Duodenal mucosa (tissue), 2 donors: ENCODE results near the gene INSIG1.

Experiments used
- H3K27ac ChIP-seq: one replicate; pipeline ENCODE4 v1.7.0; 2013; ENCODE audit warnings: low read depth, low read length
- H3K27me3 ChIP-seq, 2 donors: one replicate each; pipeline ENCODE4 v1.7.0; 2013; ENCODE audit warnings: low read length in 2 of 2, control low read depth in 1 of 2; ENCODE audit not compliant: insufficient read depth in 2 of 2, control insufficient read depth in 1 of 2
- H3K36me3 ChIP-seq, 2 donors: one replicate each; pipeline ENCODE4 v1.7.0; 2013; ENCODE audit warnings: low read length in 2 of 2, control low read depth in 1 of 2; ENCODE audit not compliant: insufficient read depth in 2 of 2, control insufficient read depth in 1 of 2
- H3K4me1 ChIP-seq, 2 donors: one replicate each; pipeline ENCODE4 v1.7.0; 2013; ENCODE audit warnings: low read length in 2 of 2, control low read depth in 1 of 2; ENCODE audit not compliant: insufficient read depth in 2 of 2, control insufficient read depth in 1 of 2
- H3K4me3 ChIP-seq, 2 donors: one replicate each; pipeline ENCODE4 v1.7.0; 2013; ENCODE audit warnings: low read length in 2 of 2, low read depth in 1 of 2
- H3K9ac ChIP-seq, 2 donors: one replicate each; pipeline ENCODE4 v1.7.0; 2013; ENCODE audit warnings: low read length in 2 of 2, low read depth in 1 of 2
- H3K9me3 ChIP-seq, 2 donors: one replicate each; pipeline ENCODE4 v1.7.0; 2013; ENCODE audit warnings: low read length in 2 of 2, control low read depth in 1 of 2; ENCODE audit not compliant: control insufficient read depth in 1 of 2

Gene INSIG1

DNA sequence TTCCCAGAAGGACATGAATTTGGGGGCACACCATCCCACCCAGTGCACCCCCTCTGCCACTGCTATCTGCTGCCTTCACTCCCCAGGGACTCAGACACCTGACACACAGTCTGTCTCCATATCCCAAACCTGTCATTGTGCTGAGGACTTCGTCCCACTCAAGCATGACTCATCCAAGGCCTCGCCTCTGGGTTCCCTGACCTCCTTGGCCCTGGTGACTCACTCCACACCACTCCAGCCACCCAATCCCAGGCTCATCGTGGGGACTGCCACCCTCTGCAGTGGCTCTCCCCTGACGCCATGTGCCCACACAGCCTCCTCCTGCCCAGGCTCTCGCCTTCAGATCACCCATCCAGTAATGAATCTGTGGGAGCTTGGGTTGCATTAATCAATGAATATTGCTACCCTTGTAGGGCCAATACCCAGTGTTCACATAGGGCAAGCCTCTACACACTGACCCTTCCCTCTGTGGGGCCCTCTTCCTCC, 6.6 kb upstream of the INSIG1 start:
- H3K4me1 ChIP-seq: peaks cover 5 to 10% of the 10 kb centered on the region in 2 donors
- no peaks in the 10 kb centered on the region for H3K36me3 ChIP-seq
- H3K27me3 ChIP-seq: peaks cover 0 to 3% of the 10 kb centered on the region in 2 donors
- no peak overlapping the region for H3K9ac ChIP-seq
- no peak overlapping the region for H3K27ac ChIP-seq
- H3K9me3 ChIP-seq: no peaks in the 10 kb centered on the region
- no peak overlapping the region for H3K4me3 ChIP-seq

DNA sequence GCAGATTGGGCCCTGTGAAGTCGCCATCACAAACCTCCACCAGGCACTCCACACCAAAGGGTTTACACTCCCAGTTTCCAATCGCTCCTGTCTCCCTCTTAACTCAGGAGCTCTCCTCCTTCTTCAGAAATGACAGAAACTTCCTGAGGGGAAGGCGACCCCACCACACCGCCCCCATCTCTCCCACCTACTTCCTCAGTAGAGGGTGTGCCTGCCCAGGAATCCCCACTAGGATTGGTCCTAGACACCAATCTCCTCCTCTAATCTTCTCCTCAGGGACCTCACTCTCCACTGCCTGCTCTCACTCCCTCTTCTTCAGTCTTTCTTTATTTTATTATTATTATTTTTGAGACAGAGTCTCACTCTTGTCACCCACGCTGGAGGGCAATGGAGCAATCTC, 5.9 kb upstream of the INSIG1 start:
- no peak overlapping the region for H3K9ac ChIP-seq
- H3K4me1 ChIP-seq: peaks cover 7 to 16% of the 10 kb centered on the region in 2 donors
- no peaks in the 10 kb centered on the region for H3K9me3 ChIP-seq
- no peak overlapping the region for H3K27ac ChIP-seq
- H3K4me3 ChIP-seq: no peak overlapping the region
- H3K27me3 ChIP-seq: peaks cover 0 to 3% of the 10 kb centered on the region in 2 donors
- H3K36me3 ChIP-seq: no peaks in the 10 kb centered on the region

DNA sequence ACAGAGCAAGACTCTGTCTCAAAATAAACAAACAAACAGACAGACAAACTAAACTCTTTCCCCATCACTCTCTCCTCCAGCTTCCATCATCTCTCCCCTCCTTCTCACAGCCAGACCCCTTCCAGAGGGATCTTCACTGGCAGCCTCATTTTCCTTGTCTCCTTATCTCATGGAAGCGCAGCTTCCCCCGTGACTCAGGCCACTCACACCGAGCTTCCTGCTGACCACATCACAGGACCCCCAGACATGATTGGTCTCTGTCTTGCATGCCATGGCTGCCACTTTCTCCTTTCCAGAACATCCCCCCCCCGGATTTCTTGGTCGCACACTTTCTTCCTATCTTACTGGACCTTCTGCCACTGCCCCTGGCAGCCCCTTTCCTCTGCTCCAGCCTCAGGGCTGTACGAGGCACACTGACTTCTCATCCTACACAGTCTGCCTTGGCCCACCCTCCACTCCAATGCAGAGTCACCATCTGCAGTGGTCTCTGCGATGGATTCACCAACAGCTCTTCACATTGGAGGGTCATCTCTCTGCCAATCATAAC, 4.9 kb upstream of the INSIG1 start:
- Histone ChIP-seq H3K9ac (no peak overlapping the region), H3K36me3 (no peaks in the 10 kb centered on the region)

DNA sequence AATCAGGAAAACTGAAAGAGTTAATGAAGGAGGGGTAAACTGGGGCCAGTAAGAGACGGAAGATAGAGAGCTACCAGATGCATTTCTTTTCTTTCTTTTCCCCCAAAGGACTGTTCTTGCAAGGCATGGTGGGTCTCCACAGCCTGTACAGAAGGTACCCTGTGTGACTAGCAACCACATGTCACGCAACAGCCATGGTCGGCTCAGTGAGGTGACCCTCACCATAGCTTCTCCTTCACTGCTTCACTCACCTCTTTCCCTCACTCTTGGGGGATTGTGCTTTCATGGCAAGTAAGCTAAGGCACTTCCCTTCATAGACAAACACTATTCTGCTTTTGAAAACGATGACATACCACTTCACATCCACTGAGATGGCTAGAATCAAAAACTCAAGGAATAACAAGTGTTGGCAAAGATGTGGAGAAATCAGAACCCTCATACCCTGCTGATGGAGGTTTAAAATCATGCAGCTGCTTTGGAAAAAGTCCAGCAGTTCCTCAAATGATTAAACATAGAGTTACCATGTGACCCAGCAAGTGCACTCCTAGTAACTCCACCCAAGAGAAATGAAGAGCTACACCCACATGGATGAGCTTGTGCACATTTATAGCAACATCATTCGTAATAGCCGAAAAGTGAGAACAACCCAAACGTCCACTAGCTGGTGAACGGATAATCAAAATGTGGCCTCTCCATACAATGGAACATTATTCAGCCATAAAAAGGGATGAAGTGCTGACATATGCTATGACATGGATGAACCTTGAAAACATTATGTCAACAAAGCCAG, 3.8 kb upstream of the INSIG1 start:
- no peaks in the 10 kb centered on the region for H3K36me3 ChIP-seq
- H3K27ac ChIP-seq: no peak overlapping the region
- H3K4me3 ChIP-seq: no peak overlapping the region
- no peaks in the 10 kb centered on the region for H3K27me3 ChIP-seq
- no peak overlapping the region for H3K9ac ChIP-seq
- no peaks in the 10 kb centered on the region for H3K9me3 ChIP-seq
- peaks cover 8 to 19% of the 10 kb centered on the region in 2 donors for H3K4me1 ChIP-seq

More for the DNA sequence above, 4.9 kb upstream of the INSIG1 start:
- Histone ChIP-seq H3K27ac (no peak overlapping the region), H3K4me1 (peaks cover 8 to 19% of the 10 kb centered on the region in 2 donors), H3K27me3 (peaks cover 0 to 2% of the 10 kb centered on the region in 2 donors), H3K4me3 (no peak overlapping the region), H3K9me3 (no peaks in the 10 kb centered on the region)

DNA sequence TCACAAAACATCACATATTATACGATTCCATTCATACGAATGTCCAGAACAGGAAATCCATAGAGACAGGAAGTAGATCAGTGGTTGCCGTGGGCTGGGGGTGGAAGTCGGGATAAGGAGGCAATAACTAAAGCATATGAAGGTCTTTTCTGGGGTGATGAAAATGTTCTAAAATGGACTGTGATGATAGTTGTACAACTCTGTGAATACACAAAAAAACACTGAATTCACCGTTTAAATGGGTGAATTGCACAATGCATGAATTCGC, 3.2 kb upstream of the INSIG1 start:
- Histone ChIP-seq H3K9me3 (no peaks in the 10 kb centered on the region), H3K27me3 (no peaks in the 10 kb centered on the region), H3K27ac (no peak overlapping the region), H3K4me3 (no peak overlapping the region), H3K36me3 (no peaks in the 10 kb centered on the region), H3K4me1 (peaks cover 13 to 23% of the 10 kb centered on the region in 2 donors), H3K9ac (no peak overlapping the region)

DNA sequence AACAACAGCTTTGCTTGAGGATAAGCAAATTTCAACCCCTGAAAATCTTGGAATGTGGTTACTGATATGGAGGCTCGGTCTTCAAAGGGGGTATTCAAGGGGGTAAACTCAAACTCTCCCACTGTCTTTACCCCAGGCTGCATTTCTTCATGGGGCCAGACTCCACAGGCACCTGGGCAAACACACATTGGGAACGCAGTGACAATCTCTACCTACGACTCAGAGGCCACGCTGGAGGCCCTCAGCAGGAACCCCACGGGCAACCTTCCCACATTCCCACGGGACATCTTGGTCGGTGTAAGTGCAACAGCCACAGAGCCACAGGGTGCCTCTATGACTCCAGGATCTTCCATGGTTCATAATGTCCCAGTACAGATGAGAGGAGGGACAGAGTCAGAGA, 2.2 kb upstream of the INSIG1 start:
- Histone ChIP-seq H3K27ac (no peak overlapping the region), H3K9me3 (no peaks in the 10 kb centered on the region), H3K4me3 (no peak overlapping the region), H3K9ac (no peak overlapping the region), H3K36me3 (no peaks in the 10 kb centered on the region), H3K27me3 (no peaks in the 10 kb centered on the region), H3K4me1 (peaks cover 23 to 34% of the 10 kb centered on the region in 2 donors)

DNA sequence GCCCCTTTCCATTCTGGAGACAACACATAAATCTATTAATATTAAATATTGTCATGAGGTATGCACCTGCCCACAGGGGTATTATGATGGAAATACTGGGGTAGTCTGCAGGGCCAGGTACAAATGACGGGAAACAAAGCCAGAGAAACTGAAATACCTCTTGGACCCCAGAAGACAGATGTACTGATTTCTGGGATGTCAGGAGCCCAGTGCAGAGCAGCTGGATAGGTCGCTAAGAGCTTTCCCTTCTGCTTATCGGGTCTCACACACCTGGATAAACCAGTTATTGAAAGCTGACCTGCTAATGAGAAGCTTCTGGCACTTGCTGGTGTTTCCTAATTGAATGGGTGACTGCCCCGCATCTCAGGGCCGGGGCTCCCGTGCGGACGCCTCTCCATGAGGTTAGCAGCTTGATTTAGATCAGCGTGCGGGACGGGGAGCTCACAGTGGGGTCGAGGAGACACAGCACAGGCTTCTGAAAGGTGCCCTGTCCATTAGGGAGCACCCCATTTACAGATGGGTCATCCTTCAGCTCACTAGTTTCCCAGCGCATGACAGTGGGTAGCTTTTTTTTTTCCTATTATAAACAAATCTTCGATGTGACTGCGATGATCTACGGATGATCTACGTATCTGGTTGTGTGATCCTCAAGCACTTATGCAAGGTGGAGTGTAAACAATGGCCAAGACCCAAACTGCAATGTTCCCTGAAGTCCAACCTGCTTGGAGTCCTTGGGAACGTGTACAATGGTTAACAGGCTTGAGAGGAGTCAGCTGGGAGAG, 1.5 kb upstream of the INSIG1 start:
- Histone ChIP-seq H3K4me3 (peak overlapping the region; percentile 72 to 80), H3K4me1 (peaks cover 26 to 33% of the 10 kb centered on the region in 2 donors), H3K27me3 (no peaks in the 10 kb centered on the region), H3K9ac (peak overlapping the region; percentile 78 to 92), H3K9me3 (no peaks in the 10 kb centered on the region), H3K36me3 (peaks cover 0 to 7% of the 10 kb centered on the region in 2 donors), H3K27ac (peak overlapping the region; percentile 64)

DNA sequence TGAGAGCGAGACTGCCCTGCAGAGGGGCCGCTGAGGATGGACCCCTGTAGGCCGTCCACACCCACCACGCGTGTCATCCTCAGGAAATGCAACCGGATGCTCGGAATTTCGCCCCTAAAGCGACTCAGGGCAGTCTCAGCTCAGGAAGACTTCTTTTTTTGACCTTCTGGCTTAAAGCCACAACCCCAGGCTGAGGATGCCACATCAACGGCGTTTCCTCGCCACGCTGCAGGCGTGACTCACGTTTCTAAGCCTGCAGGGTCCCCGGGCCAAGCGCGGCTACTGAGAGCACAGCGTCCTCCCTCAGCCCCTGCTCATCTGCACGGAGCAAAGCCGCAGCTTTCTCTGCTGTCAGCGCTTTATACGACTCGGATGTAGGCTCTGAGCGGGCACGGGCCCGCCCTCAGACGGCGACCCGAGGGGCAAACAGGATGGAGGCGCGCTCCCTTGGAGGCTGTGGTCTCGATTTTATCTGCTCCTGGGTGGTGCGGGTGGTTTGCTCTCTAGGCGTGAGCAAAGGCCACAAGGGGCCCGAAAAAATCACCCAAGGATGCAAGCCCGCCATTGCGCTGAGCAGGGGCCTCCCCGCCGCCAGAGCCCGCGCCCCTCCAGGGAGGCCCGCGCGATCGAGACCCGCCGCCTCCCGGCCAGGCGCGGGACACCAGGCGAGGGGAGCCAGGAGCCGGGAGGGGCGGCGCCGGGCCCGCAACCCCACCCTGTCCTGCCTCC, 726 bp upstream of the INSIG1 start:
- peak overlapping the region; percentile 64 for H3K27ac ChIP-seq
- peaks cover 0 to 8% of the 10 kb centered on the region in 2 donors for H3K36me3 ChIP-seq
- no peaks in the 10 kb centered on the region for H3K9me3 ChIP-seq
- H3K4me1 ChIP-seq: peaks cover 29 to 32% of the 10 kb centered on the region in 2 donors
- H3K9ac ChIP-seq: peak overlapping the region; percentile 78 to 92
- H3K27me3 ChIP-seq: no peaks in the 10 kb centered on the region
- peak overlapping the region; percentile 72 to 80 for H3K4me3 ChIP-seq

DNA sequence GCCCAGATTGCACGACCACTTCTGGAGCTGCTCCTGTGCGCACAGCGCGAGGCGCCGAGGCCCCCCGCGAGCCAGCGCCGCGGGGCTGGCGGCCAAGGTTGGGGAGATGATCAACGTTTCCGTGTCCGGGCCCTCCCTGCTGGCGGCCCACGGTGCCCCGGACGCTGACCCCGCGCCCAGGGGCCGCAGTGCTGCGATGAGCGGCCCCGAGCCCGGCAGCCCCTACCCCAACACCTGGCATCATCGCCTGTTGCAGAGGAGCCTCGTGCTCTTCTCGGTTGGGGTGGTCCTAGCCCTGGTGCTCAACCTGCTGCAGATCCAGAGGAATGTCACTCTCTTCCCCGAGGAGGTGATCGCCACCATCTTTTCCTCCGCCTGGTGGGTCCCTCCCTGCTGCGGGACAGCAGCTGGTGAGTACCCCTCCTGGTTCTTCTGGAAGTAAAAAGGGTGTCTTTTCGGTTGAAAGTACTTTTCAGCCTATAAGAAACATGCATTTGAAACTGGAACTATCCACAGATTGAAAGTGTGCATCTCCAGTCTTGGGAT, 683 bp downstream of the INSIG1 start:
- no peaks in the 10 kb centered on the region for H3K9me3 ChIP-seq
- peaks cover 29 to 39% of the 10 kb centered on the region in 2 donors for H3K4me1 ChIP-seq

More for the DNA sequence above, 683 bp downstream of the INSIG1 start:
- peak overlapping the region; percentile 75 to 94 for H3K9ac ChIP-seq
- peak overlapping the region; percentile 83 for H3K27ac ChIP-seq
- peak overlapping the region; percentile 88 to 90 for H3K4me3 ChIP-seq
- H3K27me3 ChIP-seq: no peaks in the 10 kb centered on the region
- peaks cover 0 to 22% of the 10 kb centered on the region in 2 donors for H3K36me3 ChIP-seq
